Spleen (tissue), 11 donors: ENCODE results near the gene NCOA1. TPM values are rescaled to one million over a fixed set of nuclear protein-coding genes. Genes with fewer than 3 reads are reported as not detected.

Experiments used
- DNase-seq: peaks from one replicate; pipeline ENCODE4 v3.0.0-alpha.2; 2020
- H3K27ac ChIP-seq, 8 donors: fragments of 200-600 bp; sonication (generic) in 7 of 8; 1 replicate in 4 of 8; 2 replicates in 4 of 8; pipeline versions ENCODE4 v1.5.0 to v1.8.0; 2016 to 2021; ENCODE audit warnings: inconsistent platforms in 4 of 8, mild to moderate bottlenecking in 4 of 8, moderate library complexity in 1 of 8
- H3K27me3 ChIP-seq, 7 donors: fragments of 200-600 bp; sonication (generic) in 6 of 7; replicated peaks in 1 of 7; 1 replicate in 4 of 7; 2 replicates in 3 of 7; pipeline versions ENCODE4 v1.5.0 to v1.8.0; 2016 to 2021; ENCODE audit warnings: inconsistent platforms in 3 of 7, mild to moderate bottlenecking in 1 of 7
- H3K36me3 ChIP-seq, 6 donors: fragments of 200-600 bp; sonication (generic) in 5 of 6; 1 replicate in 4 of 6; 2 replicates in 2 of 6; pipeline versions ENCODE4 v1.5.0 to v1.8.0; 2016 to 2021; ENCODE audit warnings: inconsistent platforms in 2 of 6
- H3K4me1 ChIP-seq, 6 donors: fragments of 200-600 bp; sonication (generic) in 5 of 6; 1 replicate in 3 of 6; 2 replicates in 3 of 6; pipeline versions ENCODE4 v1.5.0 to v1.8.0; 2016 to 2021; ENCODE audit warnings: inconsistent platforms in 3 of 6
- H3K4me3 ChIP-seq, 8 donors: fragments of 200-600 bp; sonication (generic) in 7 of 8; 1 replicate in 4 of 8; 2 replicates in 4 of 8; pipeline versions ENCODE4 v1.5.0 to v1.8.0; 2016 to 2021; ENCODE audit warnings: inconsistent platforms in 4 of 8, mild to moderate bottlenecking in 4 of 8, moderate library complexity in 2 of 8
- H3K9me3 ChIP-seq, 8 donors: fragments of 200-600 bp; sonication (generic) in 7 of 8; 1 replicate in 4 of 8; 2 replicates in 4 of 8; pipeline versions ENCODE4 v1.5.0 to v1.8.0; 2016 to 2021; ENCODE audit warnings: inconsistent platforms in 4 of 8
- POLR2A ChIP-seq, 3 donors: fragments of 450-650 bp; IDR thresholded peaks; one replicate each; pipeline ENCODE4 v1.5.1; 2017; ENCODE audit warnings: antibody characterized with exemption in 3 of 3, mild to moderate bottlenecking in 1 of 3
- POLR2AphosphoS5 ChIP-seq, 3 donors: sonication (generic); formaldehyde crosslinking; IDR thresholded peaks; one replicate each; pipeline ENCODE4 v1.5.1; 2017; ENCODE audit warnings: antibody characterized with exemption in 3 of 3
- WGBS, 5 donors: extraction: QIAGEN DNeasy Blood & Tissue Kit in 3 of 5; methylation state at CpG; one replicate each; pipeline versions ENCODE4 v1.1.5 to v1.1.7; 2013 to 2018; 5-methylcytosine and 5-hydroxymethylcytosine counted together
- intact Hi-C: fragments of 100-400 bp; cut with DNase I; formaldehyde crosslinking; loops from one replicate; pipeline ENCODE4 v1.15.0; 2023; ENCODE audit warnings: low total_unique reads
- polyA plus RNA-seq, 3 donors: library from polyadenylated mRNA; stranded (reverse); fragments of 200-250 nt; gene quantifications; one replicate each; pipeline ENCODE4 v1.2.1, GENCODE V29; 2013
- total RNA-seq, 7 donors: library from RNA; depleted of rRNA in 3 of 7; stranded (reverse); fragments of >200 nt in 3 of 7; fragmentation: NEBNext Ultra II Directional in 4 of 7; extraction: Animal tissue kit (Norgen Biotek cat#: 25700) in 4 of 7; gene quantifications; one replicate each; pipeline versions ENCODE4 v1.1.0 to v1.2.1, GENCODE V29; 2016 to 2021
- TF ChIP-seq, protein P1 (sequence below), 11 experiments: fragments of 200-600 bp in 7 of 11; fragments of 450-650 bp in 4 of 11; sonication (generic) in 4 of 11; IDR thresholded peaks in 8 of 11; conservative IDR thresholded peaks in 3 of 11; 1 replicate in 7 of 11; 2 replicates in 4 of 11; pipeline versions ENCODE4 v1.4.0 to v1.8.0; 2016 to 2021; ENCODE audit warnings: antibody characterized with exemption in 11 of 11, inconsistent platforms in 4 of 11, mild to moderate bottlenecking in 1 of 11
- donor health status: healthy with polysubstance abuse.
- donor health status: DM: no; HTN: no; CAD: no; lungs with moderate emphysema.
- donor health status: DM: no; HTN: no; CAD: no.
- donor health status: Bipolar disorder and iron deficiency.
- donor health status: healthy.
- donor health status: DM: no; HTN: no; CAD: no.
- donor health status: DM: yes; HTN: yes; CAD: no.

The NCOA1 gene
- total and polyA plus RNA-seq, 10 donors: 4.4 to 73.6 (median 54.4) TPM

GRCh38 chr2:24469148-24469650 lies 21.9 kb upstream of the NCOA1 start:
- Histone ChIP-seq H3K27me3 (no peaks in the 10 kb centered on the region), H3K36me3 (no peaks in the 10 kb centered on the region), H3K4me3 (no peak overlapping the region), H3K9me3 (no peaks in the 10 kb centered on the region), H3K27ac (no peak overlapping the region), H3K4me1 (no peaks in the 10 kb centered on the region)
- TF ChIP-seq POLR2A (IDR thresholded peaks at IDR 0.05): no peak
- TF ChIP-seq, protein P1, sequence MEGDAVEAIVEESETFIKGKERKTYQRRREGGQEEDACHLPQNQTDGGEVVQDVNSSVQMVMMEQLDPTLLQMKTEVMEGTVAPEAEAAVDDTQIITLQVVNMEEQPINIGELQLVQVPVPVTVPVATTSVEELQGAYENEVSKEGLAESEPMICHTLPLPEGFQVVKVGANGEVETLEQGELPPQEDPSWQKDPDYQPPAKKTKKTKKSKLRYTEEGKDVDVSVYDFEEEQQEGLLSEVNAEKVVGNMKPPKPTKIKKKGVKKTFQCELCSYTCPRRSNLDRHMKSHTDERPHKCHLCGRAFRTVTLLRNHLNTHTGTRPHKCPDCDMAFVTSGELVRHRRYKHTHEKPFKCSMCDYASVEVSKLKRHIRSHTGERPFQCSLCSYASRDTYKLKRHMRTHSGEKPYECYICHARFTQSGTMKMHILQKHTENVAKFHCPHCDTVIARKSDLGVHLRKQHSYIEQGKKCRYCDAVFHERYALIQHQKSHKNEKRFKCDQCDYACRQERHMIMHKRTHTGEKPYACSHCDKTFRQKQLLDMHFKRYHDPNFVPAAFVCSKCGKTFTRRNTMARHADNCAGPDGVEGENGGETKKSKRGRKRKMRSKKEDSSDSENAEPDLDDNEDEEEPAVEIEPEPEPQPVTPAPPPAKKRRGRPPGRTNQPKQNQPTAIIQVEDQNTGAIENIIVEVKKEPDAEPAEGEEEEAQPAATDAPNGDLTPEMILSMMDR (IDR thresholded peaks at IDR 0.05 in 8 of 11, conservative IDR thresholded peaks at IDR 0.05 in 3 of 11): no peak
- no peak for TF ChIP-seq POLR2AphosphoS5 (IDR thresholded peaks at IDR 0.05)
- intact Hi-C loops: no loop called here
- DNase-seq: no peak
- 48 to 86% (median 74%) methylated on average over 2 of the region's 2 CpGs for WGBS, 5 donors

DNA sequence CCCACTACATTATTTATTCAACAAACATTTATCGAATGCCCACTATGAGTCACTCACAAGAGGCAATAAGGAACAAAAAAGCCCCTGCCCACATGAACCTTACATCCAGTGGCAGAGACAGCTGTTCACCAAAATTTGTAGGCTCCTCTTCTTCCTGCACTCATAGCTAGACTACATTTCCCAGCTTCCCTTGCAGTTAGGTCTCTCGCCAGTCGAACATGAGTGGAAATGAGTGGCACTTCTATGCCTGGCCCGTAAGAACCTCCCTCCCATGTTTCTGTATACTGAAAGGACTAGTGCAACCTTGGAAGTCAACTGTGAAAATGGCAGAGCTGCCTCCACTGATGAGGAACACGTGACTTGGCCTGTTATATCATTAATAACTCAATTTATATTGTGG lies 19.4 kb upstream of the NCOA1 start:
- no peak for TF ChIP-seq POLR2A (IDR thresholded peaks at IDR 0.05)
- TF ChIP-seq, protein P1 (IDR thresholded peaks at IDR 0.05 in 8 of 11, conservative IDR thresholded peaks at IDR 0.05 in 3 of 11): no peak
- no peak for TF ChIP-seq POLR2AphosphoS5 (IDR thresholded peaks at IDR 0.05)
- no peaks in the 10 kb centered on the region for H3K27me3 ChIP-seq
- 56 to 63% (median 62%) methylated on average over 5 of the region's 5 CpGs for WGBS, 5 donors

GRCh38 chr2:24472416-24472815 lies 18.6 kb upstream of the NCOA1 start:
- DNase-seq: no peak
- TF ChIP-seq POLR2A (IDR thresholded peaks at IDR 0.05): no peak
- TF ChIP-seq, protein P1 (IDR thresholded peaks at IDR 0.05 in 8 of 11, conservative IDR thresholded peaks at IDR 0.05 in 3 of 11): no peak
- intact Hi-C loops: no loop called here
- WGBS, 5 donors: 55 to 100% (median 96%) methylated on average over 1 of the region's 1 CpG
- H3K4me3 ChIP-seq: no peak overlapping the region
- H3K36me3 ChIP-seq: no peaks in the 10 kb centered on the region
- H3K4me1 ChIP-seq: no peaks in the 10 kb centered on the region
- no peaks in the 10 kb centered on the region for H3K27me3 ChIP-seq
- H3K27ac ChIP-seq: no peak overlapping the region
- no peaks in the 10 kb centered on the region for H3K9me3 ChIP-seq

More for the DNA sequence above, 19.4 kb upstream of the NCOA1 start:
- intact Hi-C loops: no loop called here
- H3K9me3 ChIP-seq: no peaks in the 10 kb centered on the region
- no peak overlapping the region for H3K27ac ChIP-seq
- no peaks in the 10 kb centered on the region for H3K36me3 ChIP-seq
- H3K4me3 ChIP-seq: no peak overlapping the region
- H3K4me1 ChIP-seq: no peaks in the 10 kb centered on the region
- no peak for DNase-seq

DNA sequence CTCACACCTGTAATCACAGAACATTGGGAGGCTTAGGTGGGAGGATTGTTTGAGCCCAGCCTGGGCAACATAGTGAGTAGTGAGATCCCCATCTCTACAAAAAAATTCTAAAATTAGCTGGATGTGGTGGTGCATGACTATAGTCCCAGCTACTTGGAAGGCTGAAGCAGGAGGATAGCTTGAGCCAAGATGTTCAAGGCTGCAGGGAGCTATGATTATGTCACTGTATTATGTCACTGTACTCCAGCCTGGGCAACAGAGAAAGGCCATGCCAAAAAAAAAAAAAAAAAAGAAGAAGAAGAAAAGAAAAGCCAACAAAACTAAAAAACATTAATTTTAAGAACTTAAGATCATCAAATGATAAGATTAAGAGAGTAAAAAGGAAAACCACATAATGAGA lies 17.4 kb upstream of the NCOA1 start:
- no peaks in the 10 kb centered on the region for H3K9me3 ChIP-seq
- no peak overlapping the region for H3K27ac ChIP-seq
- no peaks in the 10 kb centered on the region for H3K36me3 ChIP-seq
- no peak for TF ChIP-seq POLR2AphosphoS5 (IDR thresholded peaks at IDR 0.05)
- TF ChIP-seq, protein P1 (IDR thresholded peaks at IDR 0.05 in 8 of 11, conservative IDR thresholded peaks at IDR 0.05 in 3 of 11): no peak
- no peak for TF ChIP-seq POLR2A (IDR thresholded peaks at IDR 0.05)
- DNase-seq: no peak
- H3K27me3 ChIP-seq: no peaks in the 10 kb centered on the region
- no peaks in the 10 kb centered on the region for H3K4me1 ChIP-seq
- intact Hi-C loops: no loop called here
- H3K4me3 ChIP-seq: no peak overlapping the region
